Measurements from ENCODE around the gene DDX39B.

The DDX39B gene

DNA sequence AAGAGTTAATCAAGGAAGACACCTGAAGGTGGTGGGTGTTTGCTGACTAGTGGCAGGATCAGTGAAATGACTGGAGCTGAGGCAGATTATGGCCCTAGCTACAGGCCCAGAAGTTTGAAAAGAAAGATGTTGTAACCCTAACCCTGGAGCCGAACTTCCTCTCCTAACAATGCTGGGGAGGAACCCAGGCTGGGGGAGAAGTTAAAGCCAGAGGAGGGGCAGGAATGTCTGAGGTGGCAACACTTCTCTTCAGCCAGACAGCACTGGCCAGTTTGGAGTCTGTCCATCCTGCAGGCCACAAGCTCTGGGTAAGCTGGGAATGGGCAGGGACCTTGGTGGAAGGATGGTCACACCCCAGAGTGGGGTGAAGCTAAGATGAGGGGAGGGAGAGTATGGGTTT, 44.2 kb upstream of the DDX39B start, which contains the start of gene LST1:
LST1 (plus strand) TSS at position 270 of the 400 bp plus-strand sequence. CDS start 1,023 bp downstream, outside the sequence.
- TF ChIP-seq POLR2A (IDR thresholded peaks at IDR 0.05; ENCODE audit: extremely low read depth, insufficient read length): peak; percentile 13
- TF ChIP-seq, protein P1, sequence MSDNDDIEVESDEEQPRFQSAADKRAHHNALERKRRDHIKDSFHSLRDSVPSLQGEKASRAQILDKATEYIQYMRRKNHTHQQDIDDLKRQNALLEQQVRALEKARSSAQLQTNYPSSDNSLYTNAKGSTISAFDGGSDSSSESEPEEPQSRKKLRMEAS (IDR thresholded peaks at IDR 0.05; ENCODE audit: low read depth, low read length): no peak
- DNase-seq (ENCODE audit: low read depth): peak; percentile 95
- H3K4me3 ChIP-seq (ENCODE audit: low read depth, low read length): peak within 1 kb of the TSS; percentile 73

DNA sequence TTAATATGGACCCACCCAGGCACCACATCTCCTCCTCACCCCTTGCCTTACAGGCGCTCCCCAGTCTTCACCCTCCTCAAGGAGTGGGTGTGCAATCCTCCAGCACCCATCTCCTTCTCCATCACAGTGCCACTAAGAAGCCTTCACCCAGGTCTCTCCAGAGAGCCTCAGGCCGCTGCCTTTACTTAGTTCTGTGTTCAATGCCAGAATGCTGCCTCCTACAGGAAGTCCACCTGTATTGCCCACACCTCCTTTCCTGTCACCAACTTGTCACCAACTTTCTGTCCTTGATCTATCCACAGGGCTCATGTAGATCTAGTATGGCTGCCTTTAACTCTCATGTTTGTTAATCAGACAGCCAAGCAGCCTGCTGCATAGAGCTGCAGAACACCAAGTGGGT, 43.7 kb upstream of the DDX39B start:
- TF ChIP-seq, protein P1 (IDR thresholded peaks at IDR 0.05; ENCODE audit: low read depth, low read length): no peak
- TF ChIP-seq, protein P2, sequence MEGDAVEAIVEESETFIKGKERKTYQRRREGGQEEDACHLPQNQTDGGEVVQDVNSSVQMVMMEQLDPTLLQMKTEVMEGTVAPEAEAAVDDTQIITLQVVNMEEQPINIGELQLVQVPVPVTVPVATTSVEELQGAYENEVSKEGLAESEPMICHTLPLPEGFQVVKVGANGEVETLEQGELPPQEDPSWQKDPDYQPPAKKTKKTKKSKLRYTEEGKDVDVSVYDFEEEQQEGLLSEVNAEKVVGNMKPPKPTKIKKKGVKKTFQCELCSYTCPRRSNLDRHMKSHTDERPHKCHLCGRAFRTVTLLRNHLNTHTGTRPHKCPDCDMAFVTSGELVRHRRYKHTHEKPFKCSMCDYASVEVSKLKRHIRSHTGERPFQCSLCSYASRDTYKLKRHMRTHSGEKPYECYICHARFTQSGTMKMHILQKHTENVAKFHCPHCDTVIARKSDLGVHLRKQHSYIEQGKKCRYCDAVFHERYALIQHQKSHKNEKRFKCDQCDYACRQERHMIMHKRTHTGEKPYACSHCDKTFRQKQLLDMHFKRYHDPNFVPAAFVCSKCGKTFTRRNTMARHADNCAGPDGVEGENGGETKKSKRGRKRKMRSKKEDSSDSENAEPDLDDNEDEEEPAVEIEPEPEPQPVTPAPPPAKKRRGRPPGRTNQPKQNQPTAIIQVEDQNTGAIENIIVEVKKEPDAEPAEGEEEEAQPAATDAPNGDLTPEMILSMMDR (IDR thresholded peaks at IDR 0.05; ENCODE audit: low read depth, low read length): peak; percentile 65
- no peak for TF ChIP-seq POLR2A (IDR thresholded peaks at IDR 0.05; ENCODE audit: extremely low read depth, insufficient read length)
- TF ChIP-seq MYC (IDR thresholded peaks at IDR 0.05; ENCODE audit: low read depth, low read length): no peak
- DNase-seq (ENCODE audit: low read depth): peak; percentile 85
- H3K4me3 ChIP-seq (ENCODE audit: low read depth, low read length): peak overlapping the region; percentile 58

DNA sequence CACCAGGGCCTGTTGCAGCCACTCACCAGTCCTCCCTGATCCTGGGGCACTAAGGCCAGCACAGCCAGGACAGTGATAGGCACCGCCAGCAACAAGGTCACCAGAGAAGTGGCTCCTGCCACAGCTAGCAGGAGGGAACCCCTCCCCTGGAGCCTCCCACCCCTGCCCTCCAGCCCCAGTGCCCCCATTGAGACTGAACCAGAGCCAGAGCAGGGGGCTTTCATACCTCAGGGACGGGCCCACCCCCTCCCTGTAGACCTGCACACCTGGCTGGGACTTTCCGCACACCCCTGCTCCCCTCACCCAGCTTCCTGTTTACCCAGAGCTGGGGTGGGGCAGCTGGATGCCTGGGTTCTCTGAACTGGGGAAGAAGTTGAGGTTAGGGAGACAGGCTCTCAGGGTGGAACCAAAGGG, 40.4 kb upstream of the DDX39B start, which contains the start of gene LTB:
LTB (minus strand) TSS at position 195 of the 414 bp plus-strand sequence; CDS start at position 188, 7 bp downstream.
- peak within 1 kb of the TSS; percentile 92 for H3K4me3 ChIP-seq (ENCODE audit: low read depth, low read length)
- TF ChIP-seq POLR2A (IDR thresholded peaks at IDR 0.05; ENCODE audit: extremely low read depth, insufficient read length) (no peak), MYC (IDR thresholded peaks at IDR 0.05; ENCODE audit: low read depth, low read length) (no peak)
- TF ChIP-seq, protein P1 (IDR thresholded peaks at IDR 0.05; ENCODE audit: low read depth, low read length): no peak
- TF ChIP-seq, protein P2 (IDR thresholded peaks at IDR 0.05; ENCODE audit: low read depth, low read length): no peak
- DNase-seq (ENCODE audit: low read depth): peak; percentile 56

DNA sequence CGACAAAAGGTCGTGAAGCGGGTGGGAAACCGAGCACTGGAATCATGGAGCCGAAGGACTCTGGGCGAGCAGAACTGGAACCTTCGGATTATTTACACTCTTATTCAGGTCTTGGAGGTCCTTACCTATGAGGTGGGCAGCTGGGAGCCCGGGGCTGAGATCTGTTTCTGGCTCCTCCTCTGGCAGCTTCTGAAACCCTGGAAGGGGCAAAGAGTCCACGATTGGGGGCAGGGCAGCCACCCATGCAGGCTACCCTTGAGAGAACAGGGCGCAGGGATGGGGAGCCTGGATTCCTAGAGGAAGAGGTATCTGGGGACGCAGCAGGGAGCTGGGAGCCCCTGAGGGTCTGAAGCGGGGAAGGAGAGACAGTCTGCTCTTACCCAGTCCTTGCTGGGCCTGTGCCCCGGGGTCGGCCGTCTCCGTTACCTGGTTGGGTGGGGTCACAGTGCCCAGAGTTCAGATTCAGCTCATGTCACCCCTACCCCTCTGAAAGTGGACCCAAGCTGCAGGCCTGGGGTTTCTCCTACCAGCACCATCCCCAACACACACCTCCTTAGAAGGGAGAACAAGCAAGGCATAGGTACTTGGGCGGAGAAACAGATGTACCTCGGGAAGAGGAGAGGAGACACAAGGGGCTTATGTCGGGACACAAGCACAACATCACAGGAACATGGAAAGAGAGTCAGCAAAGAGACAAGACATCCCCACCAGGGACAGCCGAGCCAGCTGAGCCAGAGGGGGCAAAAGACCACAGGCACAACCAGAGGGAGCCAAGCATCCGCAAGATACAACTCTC, 39.8 kb upstream of the DDX39B start:
- peak overlapping the region; percentile 92 for H3K4me3 ChIP-seq (ENCODE audit: low read depth, low read length)
- DNase-seq (ENCODE audit: low read depth): peak; percentile 54
- TF ChIP-seq, protein P2 (IDR thresholded peaks at IDR 0.05; ENCODE audit: low read depth, low read length): no peak
- TF ChIP-seq MYC (IDR thresholded peaks at IDR 0.05; ENCODE audit: low read depth, low read length) (no peak), POLR2A (IDR thresholded peaks at IDR 0.05; ENCODE audit: extremely low read depth, insufficient read length) (no peak)
- TF ChIP-seq, protein P1 (IDR thresholded peaks at IDR 0.05; ENCODE audit: low read depth, low read length): no peak

DNA sequence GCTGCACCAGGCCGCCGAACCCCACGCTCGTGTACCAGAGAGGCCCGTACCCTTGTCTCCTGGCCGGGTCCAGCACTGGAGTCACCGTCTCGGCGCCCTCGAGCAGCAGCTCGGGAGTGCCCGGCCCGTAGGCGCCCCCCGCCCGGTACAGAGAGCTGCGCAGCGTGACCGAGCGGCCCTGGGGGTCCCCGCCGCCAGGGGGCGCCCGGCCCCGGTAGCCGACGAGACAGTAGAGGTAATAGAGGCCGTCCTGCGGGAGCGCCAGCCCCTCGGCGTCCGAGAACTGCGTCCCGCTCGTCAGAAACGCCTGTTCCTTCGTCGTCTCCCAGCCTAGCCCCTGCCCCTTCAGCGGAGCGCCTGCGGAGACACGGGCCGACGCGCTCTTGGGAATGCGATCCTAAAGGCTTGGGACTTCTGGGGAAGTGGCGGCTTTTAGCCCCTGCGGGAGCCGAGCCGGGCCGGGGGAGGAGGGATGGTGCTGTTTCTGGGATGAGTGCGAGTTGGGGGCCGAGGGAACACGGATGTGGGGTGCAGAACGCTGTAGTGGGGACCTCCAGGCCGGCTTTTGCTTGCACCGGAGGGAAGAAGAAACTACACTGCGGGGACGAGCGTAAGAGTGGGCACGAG, 39.1 kb upstream of the DDX39B start:
- peak; percentile 93 for DNase-seq (ENCODE audit: low read depth)
- TF ChIP-seq MYC (IDR thresholded peaks at IDR 0.05; ENCODE audit: low read depth, low read length) (no peak), POLR2A (IDR thresholded peaks at IDR 0.05; ENCODE audit: extremely low read depth, insufficient read length) (peak; percentile 41)
- TF ChIP-seq, protein P2 (IDR thresholded peaks at IDR 0.05; ENCODE audit: low read depth, low read length): peak; percentile 92
- TF ChIP-seq, protein P1 (IDR thresholded peaks at IDR 0.05; ENCODE audit: low read depth, low read length): peak; percentile 3; the same call in 1 of the 2 replicates
- H3K4me3 ChIP-seq (ENCODE audit: low read depth, low read length): peak overlapping the region; percentile 92

DNA sequence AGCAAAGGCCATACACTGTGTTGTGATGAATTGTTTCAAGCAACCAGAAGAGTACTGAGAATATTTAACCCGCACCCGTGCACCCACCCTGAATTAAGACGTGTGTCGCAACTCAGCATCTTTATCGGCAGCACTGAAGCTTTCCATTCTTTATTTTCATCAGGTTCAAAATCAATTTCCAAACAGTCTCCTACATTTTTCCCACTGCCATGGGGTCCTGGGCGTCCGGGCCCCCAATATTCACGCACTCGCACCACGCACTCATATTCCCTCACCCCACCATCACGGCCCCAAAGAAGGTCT, 38.6 kb upstream of the DDX39B start:
- peak overlapping the region; percentile 92 for H3K4me3 ChIP-seq (ENCODE audit: low read depth, low read length)
- TF ChIP-seq, protein P2 (IDR thresholded peaks at IDR 0.05; ENCODE audit: low read depth, low read length): no peak
- TF ChIP-seq, protein P1 (IDR thresholded peaks at IDR 0.05; ENCODE audit: low read depth, low read length): no peak
- TF ChIP-seq MYC (IDR thresholded peaks at IDR 0.05; ENCODE audit: low read depth, low read length): no peak
- TF ChIP-seq POLR2A (IDR thresholded peaks at IDR 0.05; ENCODE audit: extremely low read depth, insufficient read length): no peak
- no peak for DNase-seq (ENCODE audit: low read depth)

Measured in NB4 (cell line).